ENCODE measurements around the gene AP1M1.

The AP1M1 gene

DNA sequence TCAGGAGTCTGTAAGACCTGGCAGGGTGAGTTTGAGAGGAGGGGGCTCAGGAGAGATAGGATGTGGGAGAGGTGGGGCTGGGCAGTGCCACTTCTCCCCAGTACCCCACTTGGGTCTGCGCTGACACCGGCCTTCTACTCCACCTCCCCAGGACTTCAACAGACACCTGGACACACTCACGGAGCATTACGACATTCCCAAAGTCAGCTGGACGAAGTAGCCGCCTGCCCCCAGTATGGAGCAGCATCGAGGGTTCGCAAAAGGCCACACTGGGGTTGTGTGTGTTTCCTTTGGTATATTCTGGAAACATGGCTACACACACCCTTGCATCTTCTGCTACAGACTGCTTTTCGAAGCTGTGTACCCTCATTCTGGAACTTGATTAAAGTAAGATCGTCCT lies 7.0 kb upstream of the AP1M1 start:
- Histone ChIP-seq H3K4me3 (ENCODE audit: severe bottlenecking) (no peak overlapping the region), H3K9me3 (ENCODE audit: severe bottlenecking) (no peaks in the 10 kb centered on the region), H3K27ac (ENCODE audit: poor library complexity, severe bottlenecking) (no peak overlapping the region), H3K27me3 (ENCODE audit: insufficient read depth, poor library complexity, severe bottlenecking) (no peaks in the 10 kb centered on the region), H3K36me3 (ENCODE audit: low read depth) (peaks cover 50% of the 10 kb centered on the region), H3K4me1 (ENCODE audit: insufficient read depth, poor library complexity, severe bottlenecking) (peaks cover 4% of the 10 kb centered on the region)
- DNase-seq (ENCODE audit: low spot score) = no peak
- TF ChIP-seq, protein P1, sequence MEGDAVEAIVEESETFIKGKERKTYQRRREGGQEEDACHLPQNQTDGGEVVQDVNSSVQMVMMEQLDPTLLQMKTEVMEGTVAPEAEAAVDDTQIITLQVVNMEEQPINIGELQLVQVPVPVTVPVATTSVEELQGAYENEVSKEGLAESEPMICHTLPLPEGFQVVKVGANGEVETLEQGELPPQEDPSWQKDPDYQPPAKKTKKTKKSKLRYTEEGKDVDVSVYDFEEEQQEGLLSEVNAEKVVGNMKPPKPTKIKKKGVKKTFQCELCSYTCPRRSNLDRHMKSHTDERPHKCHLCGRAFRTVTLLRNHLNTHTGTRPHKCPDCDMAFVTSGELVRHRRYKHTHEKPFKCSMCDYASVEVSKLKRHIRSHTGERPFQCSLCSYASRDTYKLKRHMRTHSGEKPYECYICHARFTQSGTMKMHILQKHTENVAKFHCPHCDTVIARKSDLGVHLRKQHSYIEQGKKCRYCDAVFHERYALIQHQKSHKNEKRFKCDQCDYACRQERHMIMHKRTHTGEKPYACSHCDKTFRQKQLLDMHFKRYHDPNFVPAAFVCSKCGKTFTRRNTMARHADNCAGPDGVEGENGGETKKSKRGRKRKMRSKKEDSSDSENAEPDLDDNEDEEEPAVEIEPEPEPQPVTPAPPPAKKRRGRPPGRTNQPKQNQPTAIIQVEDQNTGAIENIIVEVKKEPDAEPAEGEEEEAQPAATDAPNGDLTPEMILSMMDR (IDR thresholded peaks at IDR 0.05; ENCODE audit: poor library complexity, severe bottlenecking) = no peak
- no peak for ATAC-seq (ENCODE audit: low read depth)

- DNase-seq (ENCODE audit: low spot score) (no peak), ATAC-seq (ENCODE audit: low read depth) (no peak)
- no peaks in the 10 kb centered on the region for H3K27me3 ChIP-seq (ENCODE audit: insufficient read depth, poor library complexity, severe bottlenecking)
- H3K27ac ChIP-seq (ENCODE audit: poor library complexity, severe bottlenecking) = no peak overlapping the region
- H3K36me3 ChIP-seq (ENCODE audit: low read depth) = peaks cover 48% of the 10 kb centered on the region
- TF ChIP-seq, protein P1 (IDR thresholded peaks at IDR 0.05; ENCODE audit: poor library complexity, severe bottlenecking) = no peak
- H3K4me3 ChIP-seq (ENCODE audit: severe bottlenecking) = no peak overlapping the region
- H3K9me3 ChIP-seq (ENCODE audit: severe bottlenecking) = no peaks in the 10 kb centered on the region
- H3K4me1 ChIP-seq (ENCODE audit: insufficient read depth, poor library complexity, severe bottlenecking) = peaks cover 3% of the 10 kb centered on the region
Observed at GRCh38 chr19:16191216-16191908, 6.3 kb upstream of the AP1M1 start.

- no peak overlapping the region for H3K4me3 ChIP-seq (ENCODE audit: severe bottlenecking)
- TF ChIP-seq, protein P1 (IDR thresholded peaks at IDR 0.05; ENCODE audit: poor library complexity, severe bottlenecking) = no peak
- DNase-seq (ENCODE audit: low spot score) = no peak
- H3K4me1 ChIP-seq (ENCODE audit: insufficient read depth, poor library complexity, severe bottlenecking) = peaks cover 9% of the 10 kb centered on the region
- peaks cover 28% of the 10 kb centered on the region for H3K36me3 ChIP-seq (ENCODE audit: low read depth)
- H3K9me3 ChIP-seq (ENCODE audit: severe bottlenecking) = no peaks in the 10 kb centered on the region
- no peak for ATAC-seq (ENCODE audit: low read depth)
- H3K27me3 ChIP-seq (ENCODE audit: insufficient read depth, poor library complexity, severe bottlenecking) = no peaks in the 10 kb centered on the region
- H3K27ac ChIP-seq (ENCODE audit: poor library complexity, severe bottlenecking) = no peak overlapping the region
Observed at GRCh38 chr19:16193466-16193865, 4.2 kb upstream of the AP1M1 start.

- H3K27me3 ChIP-seq (ENCODE audit: insufficient read depth, poor library complexity, severe bottlenecking) = no peaks in the 10 kb centered on the region
- no peaks in the 10 kb centered on the region for H3K9me3 ChIP-seq (ENCODE audit: severe bottlenecking)
- no peak for DNase-seq (ENCODE audit: low spot score)
- H3K27ac ChIP-seq (ENCODE audit: poor library complexity, severe bottlenecking) = peak overlapping the region; percentile 59
- H3K36me3 ChIP-seq (ENCODE audit: low read depth) = peaks cover 4% of the 10 kb centered on the region
- ATAC-seq (ENCODE audit: low read depth) = peak; percentile 17; the same call in 2 of the 3 replicates
- peak overlapping the region; percentile 62 for H3K4me3 ChIP-seq (ENCODE audit: severe bottlenecking)
- TF ChIP-seq, protein P1 (IDR thresholded peaks at IDR 0.05; ENCODE audit: poor library complexity, severe bottlenecking) = no peak
- H3K4me1 ChIP-seq (ENCODE audit: insufficient read depth, poor library complexity, severe bottlenecking) = peaks cover 9% of the 10 kb centered on the region
Observed at GRCh38 chr19:16197188-16197621, 506 bp upstream of the AP1M1 start.

DNA sequence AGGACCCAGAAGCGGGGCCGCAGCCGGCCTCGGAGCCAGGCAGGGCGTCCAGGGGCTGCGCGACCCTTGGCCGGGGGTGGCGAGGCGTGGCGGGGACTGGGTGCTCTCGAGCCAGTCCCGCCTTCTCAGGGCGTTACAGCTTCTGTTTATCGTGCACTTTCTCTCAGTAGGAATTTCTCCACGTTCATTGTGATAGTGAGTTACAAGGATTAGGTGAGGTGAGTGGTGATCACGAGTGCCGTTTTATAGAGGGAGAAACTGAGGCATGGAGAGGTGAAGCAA lies 600 bp downstream of the AP1M1 start:
- TF ChIP-seq, protein P1 (IDR thresholded peaks at IDR 0.05; ENCODE audit: poor library complexity, severe bottlenecking) = no peak
- peak overlapping the region; percentile 59 for H3K27ac ChIP-seq (ENCODE audit: poor library complexity, severe bottlenecking)
- ATAC-seq (ENCODE audit: low read depth) = no peak

More for the DNA sequence above, 600 bp downstream of the AP1M1 start:
- Histone ChIP-seq H3K4me1 (ENCODE audit: insufficient read depth, poor library complexity, severe bottlenecking) (peaks cover 9% of the 10 kb centered on the region), H3K9me3 (ENCODE audit: severe bottlenecking) (no peaks in the 10 kb centered on the region), H3K27me3 (ENCODE audit: insufficient read depth, poor library complexity, severe bottlenecking) (no peaks in the 10 kb centered on the region), H3K4me3 (ENCODE audit: severe bottlenecking) (peak overlapping the region; percentile 62), H3K36me3 (ENCODE audit: low read depth) (peaks cover 8% of the 10 kb centered on the region)
- DNase-seq (ENCODE audit: low spot score) = no peak

Data from RWPE2 (cell line).